HG02840 (cell line): ENCODE results near the gene INF2.
A peak's percentile ranks its signal among the peaks of the same experiment; 100 is the strongest.
"Not testable (repeated sequence)": the region's sequence is repeated elsewhere in the genome, so short reads cannot be mapped to it uniquely, and the experiment has no call there.

Source experiments
- ATAC-seq: cut with Tn5 transposase; IDR thresholded peaks from one replicate; pipeline ENCODE4 v1.9.1; 2021; ENCODE audit warnings: mild to moderate bottlenecking, moderate library complexity, moderate number of reproducible peaks; ENCODE audit not compliant: unreplicated experiment, low FRiP score

INF2 gene

DNA sequence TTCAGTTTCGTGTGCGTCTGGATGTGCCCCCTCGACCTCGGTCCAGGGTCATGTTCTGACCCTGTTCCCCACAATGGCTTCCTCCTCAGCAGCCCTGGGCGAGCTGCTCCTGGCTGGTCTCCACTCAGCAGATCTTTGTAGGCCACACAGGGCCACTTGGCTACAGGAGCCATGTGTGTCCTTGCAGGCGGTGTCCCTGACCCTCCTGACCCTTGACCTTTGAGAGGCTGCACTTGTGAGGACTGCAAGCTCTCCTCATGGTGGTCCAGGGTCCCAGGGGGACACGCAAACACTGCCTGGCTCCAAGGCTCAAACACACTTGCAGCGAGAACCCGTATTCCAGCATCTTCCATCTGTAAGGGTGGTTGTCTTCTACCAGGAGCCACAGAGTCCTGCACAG is 56.0 kb downstream of the INF2 start:
- ATAC-seq = no peak

DNA sequence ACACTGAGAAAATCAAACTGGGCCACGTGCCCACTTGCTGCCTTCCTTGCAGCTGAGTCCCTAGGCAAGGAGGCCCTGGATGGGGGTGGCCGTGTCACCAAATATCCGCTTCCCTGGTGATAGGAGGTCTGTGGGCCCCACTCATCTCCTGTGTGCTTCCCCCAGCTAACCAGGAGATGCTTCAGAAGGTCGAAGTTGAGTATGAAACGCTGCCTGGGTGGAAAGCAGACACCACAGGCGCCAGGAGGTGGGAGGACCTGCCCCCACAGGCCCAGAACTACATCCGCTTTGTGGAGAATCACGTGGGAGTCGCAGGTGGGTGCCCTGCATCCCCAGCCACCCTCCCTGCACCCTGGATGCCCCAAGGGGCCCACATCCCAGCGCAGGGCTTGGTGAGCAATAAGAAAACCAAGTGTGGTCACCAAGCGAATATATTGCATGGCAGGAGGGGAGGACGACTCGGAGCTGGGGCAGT is 56.7 kb downstream of the INF2 start:
- ATAC-seq = no peak

DNA sequence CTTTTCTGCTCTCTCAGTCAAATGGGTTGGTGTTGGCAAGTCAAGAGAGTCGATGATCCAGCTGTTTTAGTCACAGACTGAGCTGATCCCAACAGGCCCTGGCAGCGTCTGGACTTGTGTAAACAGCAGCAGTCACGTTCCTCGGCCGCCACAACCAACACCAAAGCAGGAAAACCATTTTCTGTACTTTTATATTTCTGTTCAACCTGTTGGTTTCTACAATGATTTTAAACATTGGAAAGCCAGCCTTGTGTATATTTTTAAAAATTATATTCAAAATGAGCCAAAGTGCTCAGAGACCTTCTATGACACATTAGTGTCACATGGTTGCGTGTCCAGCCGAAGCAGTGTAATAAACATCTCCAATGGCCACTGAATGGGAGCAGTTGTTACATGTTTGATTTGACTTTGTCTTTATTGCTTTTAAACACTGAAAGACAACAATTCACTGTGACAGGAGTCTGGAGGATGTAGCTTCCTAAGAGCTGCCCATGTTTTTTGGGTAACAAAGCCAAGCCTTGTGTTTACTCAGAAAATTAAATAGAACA is 57.6 kb downstream of the INF2 start:
- ATAC-seq = no peak

DNA sequence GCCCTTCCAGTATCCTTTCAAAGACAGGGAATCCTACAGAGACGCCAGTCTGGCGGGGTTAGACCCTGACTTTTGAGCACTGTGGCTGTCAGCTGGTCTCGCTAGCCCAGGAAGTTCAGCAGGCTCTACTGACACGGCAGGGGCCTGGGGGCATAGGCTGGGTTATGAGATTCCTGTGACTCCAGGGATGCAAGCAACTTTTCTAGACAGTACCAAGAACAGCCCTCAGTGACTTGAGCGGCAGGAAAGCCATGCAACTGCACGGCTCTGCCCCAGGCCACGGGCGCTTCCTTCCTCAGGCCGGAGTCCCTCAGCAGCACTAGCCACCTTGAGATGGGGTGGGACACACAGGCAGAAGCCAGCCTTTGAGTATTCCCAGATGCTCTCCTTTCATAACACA is 58.5 kb downstream of the INF2 start:
- ATAC-seq = no peak

DNA sequence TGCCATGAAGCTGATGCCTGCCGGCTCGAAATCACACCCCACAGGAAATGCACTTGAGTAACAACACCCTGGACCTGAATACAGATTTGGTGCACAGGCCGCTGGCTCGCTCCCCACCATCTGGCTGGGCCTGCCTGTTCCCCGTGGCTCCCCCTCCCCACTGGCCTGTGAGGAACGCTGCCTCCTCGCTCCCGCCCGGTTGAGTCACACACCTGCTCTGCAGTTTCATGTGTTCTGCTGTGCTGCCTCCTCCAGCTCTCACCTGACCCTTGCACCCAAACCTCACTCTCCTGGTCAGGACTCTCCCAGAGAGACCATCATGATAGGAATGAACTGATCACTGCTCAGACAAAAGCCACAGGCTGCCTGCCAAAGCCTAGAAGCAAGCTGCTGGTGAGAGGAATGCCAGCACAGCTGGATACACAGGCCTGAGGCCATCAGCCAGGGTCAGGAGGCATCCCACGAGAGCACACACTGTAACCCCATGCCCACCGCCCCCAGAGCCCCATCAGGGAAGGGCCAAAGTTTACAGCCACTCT is 59.8 kb downstream of the INF2 start:
- ATAC-seq = no peak

DNA sequence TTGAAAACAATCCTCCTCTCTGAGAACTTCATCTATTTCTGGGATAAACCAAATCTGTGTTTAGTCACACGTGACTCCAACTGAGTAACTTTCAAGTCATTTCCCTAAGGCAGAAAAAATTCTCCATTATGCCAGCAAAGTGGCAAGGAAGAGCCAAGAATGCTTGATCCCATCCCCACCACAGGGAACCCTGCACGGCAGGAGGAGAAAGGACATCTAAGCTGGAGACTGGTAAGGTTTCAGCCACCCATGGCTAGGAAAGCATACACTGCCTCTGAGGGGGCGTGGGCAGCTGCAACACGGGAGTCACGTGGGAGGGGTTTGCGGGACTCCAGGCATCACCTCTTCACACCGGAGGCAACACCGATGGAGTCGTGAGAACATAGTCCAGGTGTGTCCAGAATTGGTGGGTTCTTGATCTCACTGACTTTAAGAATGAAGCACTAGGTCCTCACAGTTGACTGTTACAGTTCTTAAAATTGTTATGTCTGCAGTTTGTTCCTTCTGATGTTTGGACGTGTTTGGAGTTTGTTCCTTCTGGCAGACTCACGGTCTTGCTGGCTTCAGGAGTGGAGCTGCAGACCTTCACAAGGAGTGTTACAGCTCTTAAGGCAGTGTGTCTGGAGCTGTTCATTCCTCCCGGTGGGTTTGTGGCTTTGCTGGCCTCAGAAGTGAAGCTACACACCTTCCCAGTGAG is 60.8 kb downstream of the INF2 start:
- no peak for ATAC-seq

DNA sequence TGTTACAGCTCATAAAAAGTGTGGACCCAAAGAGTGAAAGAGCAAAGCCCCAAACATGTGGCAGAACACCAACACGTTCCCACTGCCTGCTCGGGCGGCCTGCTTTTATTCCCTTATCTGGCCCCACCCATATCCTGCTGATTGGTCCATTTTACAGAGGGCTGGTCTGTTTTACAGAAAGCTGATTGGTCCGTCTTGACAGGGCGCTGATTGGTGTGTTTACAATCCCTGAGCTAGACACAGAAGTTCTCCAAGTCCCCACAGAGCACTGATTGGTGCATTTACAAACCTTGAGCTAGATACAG is 61.3 kb downstream of the INF2 start:
- not testable (repeated sequence) for ATAC-seq

DNA sequence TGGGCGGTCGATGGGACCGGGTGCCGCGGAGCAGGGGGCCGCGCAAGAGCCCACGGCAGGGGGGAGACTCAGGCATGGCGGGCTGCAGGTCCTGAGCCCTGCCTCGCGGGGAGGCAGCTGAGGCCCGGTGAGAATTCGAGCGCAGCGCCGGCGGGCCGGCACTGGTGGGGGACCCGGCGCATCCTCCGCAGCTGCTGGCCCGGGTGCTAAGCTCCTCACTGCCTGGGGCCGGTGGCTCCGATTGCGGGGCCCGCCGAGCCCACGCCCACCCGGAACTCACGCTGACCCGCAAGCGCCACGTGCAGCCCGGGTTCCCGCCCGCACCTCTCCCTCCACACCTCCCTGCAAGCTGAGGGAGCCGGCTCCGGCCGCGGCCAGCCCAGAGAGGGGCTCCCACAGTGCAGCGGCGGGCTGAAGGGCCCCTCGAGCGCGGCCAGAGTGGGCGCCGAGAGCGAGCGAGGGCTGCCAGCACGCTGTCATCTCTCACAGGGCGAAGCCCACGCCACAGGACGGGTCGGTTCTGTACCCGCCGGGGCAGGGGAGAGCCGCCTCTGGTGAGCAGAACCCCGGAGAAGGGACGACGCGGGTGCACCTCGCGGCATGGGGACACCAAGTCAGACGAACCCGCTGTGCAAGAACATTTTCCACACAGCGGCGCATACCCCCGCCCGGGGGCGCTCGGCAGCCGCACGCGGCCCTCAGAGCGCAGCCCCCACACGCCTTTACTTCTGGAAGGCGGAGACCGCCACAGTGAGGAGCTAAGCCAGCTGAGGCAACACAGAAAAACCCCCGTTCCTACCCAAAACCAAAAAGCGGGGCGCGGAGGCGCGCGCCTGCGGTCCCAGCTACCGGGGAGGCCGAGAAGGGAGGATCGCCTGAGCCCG is 62.4 kb downstream of the INF2 start:
- ATAC-seq = no peak

DNA sequence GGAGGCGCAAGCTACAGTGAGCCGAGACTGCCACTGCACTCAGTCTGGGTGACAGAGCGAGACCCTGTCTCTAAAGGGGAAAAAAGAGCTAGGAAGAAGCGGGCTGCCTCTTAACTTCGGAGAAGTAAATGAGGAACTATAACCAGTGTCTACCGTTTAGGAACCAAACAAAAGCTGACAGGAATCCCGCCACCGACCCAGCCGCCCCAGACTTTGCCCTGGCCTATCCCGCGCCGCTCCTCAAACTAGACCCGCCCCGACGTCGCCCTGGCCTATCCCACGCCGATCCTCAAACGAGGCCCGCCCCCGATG is 63.0 kb downstream of the INF2 start:
- ATAC-seq = peak; percentile 0

DNA sequence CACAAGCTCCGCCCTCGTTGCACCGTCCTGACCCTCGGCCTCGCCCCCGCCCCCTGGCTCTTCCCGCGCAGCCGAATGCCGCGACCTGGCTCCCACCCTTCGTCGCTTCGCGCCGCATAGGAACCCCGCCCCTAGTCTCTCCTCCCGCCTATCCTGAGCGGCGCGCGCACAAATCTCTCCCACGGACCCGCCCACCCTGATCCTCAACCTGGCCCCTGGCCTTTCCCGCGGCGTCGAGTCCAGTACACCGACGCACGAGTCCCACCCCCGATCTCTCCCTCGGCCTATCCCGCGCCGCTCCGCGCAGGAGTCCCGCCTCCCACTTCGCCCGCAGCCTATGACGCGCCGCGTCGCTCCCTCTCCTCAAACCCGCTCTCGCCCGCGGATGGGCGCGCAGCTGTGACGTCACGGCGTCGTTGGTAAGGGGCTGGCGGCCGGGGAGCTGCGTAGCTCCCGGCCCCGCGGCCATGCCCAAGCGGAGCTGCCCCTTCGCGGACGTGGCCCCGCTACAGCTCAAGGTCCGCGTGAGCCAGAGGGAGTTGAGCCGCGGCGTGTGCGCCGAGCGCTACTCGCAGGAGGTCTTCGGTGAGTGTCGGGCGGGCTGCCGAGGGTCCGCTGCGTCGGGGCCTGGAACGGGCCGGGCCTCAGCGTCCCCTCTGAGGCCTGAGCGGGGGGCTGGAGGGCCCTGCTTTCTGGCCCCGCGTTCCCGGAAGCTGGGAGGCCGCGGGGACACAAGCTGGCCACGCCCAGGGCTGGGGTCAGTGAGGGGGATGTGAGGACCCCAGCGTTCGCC is 63.5 kb downstream of the INF2 start, which contains the start of gene SIVA1:
Gene SIVA1 (plus strand): TSS at position 413 of the 793 bp plus-strand sequence. CDS start 55 bp downstream, at position 468.
- peak; percentile 89 for ATAC-seq

DNA sequence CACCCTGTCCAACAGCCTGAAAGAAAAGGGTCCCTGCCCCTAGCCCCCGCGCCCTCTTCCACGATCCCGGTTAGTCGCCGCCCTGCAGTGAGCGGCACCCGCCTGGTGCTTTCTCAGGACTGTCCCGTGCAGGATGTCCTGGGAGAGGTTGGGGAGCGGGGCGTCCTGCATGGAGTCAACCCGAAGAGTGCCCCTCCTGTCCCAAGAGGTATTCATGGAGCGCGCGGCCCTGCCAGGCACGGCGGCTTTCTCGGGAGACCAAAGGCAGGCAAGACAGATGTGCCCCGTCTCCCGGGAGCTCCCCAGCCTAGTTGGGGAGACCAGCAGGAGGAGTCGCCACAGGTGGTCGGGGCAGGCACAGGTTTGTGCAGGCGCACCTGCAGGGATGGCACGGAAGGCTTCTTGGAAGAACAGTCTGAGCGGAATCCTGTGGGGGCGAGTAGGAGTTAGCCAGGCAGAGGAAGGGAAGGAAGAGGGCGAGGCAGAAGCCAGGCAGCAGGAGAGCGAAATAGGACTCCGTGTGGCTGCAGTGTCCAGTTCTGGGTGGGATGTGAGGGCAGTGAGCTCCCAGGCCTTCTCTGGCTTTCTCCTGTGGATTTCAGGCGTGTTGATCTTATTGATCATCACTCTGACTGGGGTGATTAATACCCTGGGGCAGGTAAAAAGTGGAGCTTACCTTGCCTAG is 64.3 kb downstream of the INF2 start:
- ATAC-seq = no peak

DNA sequence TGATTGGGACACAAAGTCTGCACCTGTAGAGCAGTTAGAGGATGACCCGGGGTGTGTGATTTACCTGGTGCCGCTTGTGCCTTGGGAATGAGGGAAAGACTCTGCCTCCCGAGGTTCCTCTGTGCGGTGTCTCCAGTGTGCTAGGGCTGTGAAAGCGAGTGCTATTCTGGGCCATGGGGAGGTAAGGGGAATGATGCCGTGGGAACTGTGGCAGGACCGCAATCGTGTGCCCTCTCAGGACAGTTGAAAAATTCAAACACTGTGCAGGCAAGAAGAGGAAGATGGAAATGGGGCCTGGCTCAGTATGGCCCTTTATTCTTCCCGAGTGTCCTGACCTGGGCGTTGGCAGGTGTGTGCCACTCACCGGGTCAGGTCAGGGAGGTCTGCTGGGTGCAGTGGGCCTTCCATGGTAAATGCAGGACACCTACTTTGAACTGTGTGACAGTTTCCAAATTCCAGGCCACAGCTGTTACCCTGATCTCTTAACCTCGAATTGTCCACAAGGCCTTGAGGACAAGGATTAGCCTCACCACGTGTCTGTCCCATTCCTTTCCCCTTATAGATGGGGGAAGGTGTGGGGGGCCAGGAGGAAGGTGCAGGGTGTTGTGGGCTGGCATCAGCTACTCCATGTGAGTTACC is 64.9 kb downstream of the INF2 start:
- ATAC-seq = no peak

DNA sequence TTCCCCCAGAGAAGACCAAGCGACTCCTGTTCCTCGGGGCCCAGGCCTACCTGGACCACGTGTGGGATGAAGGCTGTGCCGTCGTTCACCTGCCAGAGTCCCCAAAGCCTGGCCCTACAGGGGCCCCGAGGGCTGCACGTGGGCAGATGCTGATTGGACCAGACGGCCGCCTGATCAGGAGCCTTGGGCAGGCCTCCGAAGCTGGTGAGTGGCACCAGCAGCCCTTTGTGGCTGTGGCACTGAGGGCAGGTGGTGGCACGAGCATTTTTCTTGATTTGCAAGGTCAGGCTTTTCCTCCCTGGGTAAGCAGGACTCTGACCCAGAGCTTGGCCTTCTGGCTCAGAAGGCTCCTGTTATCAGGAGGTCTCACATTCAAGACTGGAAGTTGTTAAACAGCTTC is 66.2 kb downstream of the INF2 start:
- no peak for ATAC-seq

DNA sequence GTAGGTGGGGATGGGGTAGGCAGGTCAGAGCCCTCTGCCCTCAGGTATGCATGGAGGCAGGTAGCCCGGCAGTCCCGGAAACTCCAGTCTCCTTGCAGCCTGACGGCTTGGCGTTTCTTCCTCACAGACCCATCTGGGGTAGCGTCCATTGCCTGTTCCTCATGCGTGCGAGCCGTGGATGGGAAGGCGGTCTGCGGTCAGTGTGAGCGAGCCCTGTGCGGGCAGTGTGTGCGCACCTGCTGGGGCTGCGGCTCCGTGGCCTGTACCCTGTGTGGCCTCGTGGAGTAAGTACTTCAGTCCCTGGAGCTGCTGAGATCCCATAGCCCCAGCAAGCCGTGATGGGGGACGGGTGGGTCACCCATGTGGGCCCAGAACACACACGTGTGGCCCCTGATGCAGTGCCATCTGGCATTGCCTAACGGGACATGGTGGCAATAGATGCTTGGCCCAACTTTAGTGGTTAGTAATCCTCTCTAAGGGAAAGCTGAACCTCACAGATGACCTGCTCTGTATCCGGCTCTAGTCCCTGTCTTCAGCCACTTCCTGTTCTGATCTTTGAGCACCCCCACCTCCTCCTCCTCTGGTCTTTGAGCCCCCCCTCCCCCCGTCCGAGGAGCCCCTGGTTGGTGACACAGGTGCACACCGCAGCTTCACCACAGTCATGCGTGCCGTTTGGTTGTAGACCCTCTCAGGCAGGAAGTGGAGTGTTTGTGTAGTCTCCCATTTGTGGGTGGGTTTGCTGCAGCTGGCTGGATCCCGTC is 67.2 kb downstream of the INF2 start:
- no peak for ATAC-seq

DNA sequence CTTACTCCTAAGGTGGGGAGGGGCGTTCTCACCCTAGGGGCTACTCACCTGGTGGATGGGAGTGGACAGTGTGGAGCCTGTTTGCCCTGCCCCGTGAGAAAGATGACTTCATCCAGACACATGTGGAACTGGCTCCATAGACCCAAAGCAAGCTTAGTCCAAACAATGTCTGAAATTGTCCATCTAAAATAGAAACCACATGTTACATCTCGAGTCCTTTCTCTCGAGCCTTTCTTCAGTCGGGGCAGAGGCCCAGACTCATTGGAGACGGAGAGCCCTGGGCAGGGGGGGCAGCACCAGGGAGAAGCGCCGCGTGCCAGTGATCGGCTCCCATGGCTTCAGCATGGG is 67.8 kb downstream of the INF2 start:
- ATAC-seq = no peak

DNA sequence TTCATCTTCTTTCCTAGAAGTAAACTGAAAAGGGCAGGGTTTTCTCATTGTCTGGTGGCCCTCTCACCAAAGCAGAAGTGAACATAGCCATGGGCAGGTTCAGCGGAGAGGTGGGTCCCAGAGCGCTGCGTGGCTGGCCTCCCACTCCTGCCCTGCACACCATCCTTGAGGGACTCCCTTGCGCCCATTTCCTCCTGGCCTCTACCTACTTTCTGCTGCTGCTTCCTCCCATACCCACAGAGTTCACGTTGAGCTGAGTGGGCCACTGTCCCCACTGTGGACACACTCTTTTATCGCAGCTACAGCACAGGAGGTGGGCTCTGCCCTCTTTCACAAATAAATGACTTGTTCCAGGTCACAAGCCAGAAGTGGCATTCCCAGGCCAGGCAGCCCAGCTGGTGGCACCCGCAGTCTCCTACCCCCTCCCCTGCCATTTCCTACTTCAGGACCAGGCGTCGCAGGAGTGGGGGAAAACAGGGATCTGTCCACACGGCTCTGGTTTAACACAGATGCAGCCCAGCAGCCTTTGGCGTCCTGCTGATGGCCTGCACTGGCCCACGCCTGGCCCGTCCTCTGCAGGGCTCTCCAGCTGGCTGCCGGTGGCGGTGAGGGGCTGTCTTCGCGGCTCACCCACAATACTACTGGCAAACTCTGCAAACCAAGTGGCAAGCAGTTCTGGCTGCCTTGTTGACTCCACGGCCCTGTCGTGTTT is 68.4 kb downstream of the INF2 start:
- ATAC-seq = no peak

DNA sequence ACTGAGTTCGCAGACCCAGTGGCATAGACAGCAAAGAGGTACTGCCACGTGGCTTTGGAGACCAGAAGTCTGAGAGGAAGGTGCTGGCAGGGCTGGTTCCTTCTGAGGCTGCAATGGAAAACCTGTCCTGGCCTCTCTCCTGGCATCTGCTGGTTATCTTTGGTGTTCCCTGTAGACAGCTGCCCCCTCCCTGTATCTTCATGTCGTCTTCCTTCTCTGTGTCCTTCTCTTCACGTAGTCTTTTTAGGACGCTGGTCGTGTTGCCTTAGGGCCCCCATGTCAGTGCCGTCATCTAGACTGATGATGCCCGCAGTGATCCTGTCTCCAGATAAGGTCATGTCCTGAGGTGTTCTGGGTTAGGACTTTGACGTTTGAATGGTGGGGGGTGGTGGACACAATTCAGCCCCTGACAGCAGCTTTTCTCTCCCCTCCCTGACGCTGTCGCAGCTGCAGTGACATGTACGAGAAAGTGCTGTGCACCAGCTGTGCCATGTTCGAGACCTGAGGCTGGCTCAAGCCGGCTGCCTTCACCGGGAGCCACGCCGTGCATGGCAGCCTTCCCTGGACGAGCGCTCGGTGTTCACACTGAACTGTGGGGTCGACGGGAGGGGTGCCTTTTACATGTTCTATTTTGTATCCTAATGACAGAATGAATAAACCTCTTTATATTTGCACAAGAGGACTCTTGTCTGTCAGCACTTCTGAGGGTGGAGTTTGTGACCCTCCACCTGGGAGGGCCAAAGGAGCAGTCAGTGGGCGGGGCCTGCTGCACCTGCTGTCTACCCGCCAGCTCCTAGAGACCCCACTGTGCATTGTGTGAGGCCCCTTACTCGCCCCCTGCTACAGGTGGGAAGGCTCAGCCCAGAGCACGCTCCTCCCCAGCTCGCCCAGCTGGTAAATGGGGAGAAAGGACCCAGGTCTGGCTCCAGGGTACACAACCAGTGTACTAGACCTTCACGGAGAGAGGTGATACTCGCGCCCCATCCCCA is 69.9 kb downstream of the INF2 start:
- no peak for ATAC-seq
